HCT116 (cell line): ENCODE measurements around the gene C7orf33. TPM values are rescaled to one million over a fixed set of nuclear protein-coding genes. Genes with fewer than 3 reads are reported as not detected.

Experiments used
- ATAC-seq: fragments of 200-7000 bp; cut with Tn5 transposase; 2 replicates; pipeline ENCODE4 v1.9.1; 2020; ENCODE audit warnings: mild to moderate bottlenecking, moderate library complexity
- BruUV-seq: library from RNA; stranded (reverse); fragments of 400-500 nt; replicated peaks from 2 replicates; lab custom pipeline; 2021; lab: Mats Ljungman, UMichigan
- CTCF ChIA-PET: fragments of 300-600 bp; sonication (Branson Sonifier 250); formaldehyde crosslinking; loops from one replicate; lab custom pipeline; 2021; ENCODE audit warnings: antibody characterized with exemption; lab: Charles Lee
- POLR2A ChIA-PET: fragments of 300-600, 350-600 bp; sonication (Branson Sonifier 250); formaldehyde crosslinking; loops from one replicate; lab custom pipeline; 2021; ENCODE audit warnings: antibody characterized with exemption; lab: Charles Lee
- RAD21 ChIA-PET, 2 experiments: fragments of 300-600 bp; sonication (Branson Sonifier 250); formaldehyde crosslinking; loops; one replicate each; lab custom pipeline; 2023; ENCODE audit warnings: low total read pairs in 2 of 2; ENCODE audit not compliant: uncharacterized antibody in 2 of 2, unreplicated experiment in 2 of 2, low non-redundant PET in 1 of 2; lab: Charles Lee
- DNase-seq: peaks from one replicate; pipeline ENCODE4 v3.0.0-alpha.2; 2010; ENCODE audit warnings: low read depth, low spot score
- H2AFZ ChIP-seq: fragments of 200-600 bp; shearing (Covaris generic), sonication (generic); 2 replicates; pipeline ENCODE4 v1.6.1; 2017; ENCODE audit warnings: low read depth, mixed run types, mixed read lengths, antibody characterized with exemption, low read length; ENCODE audit not compliant: poor library complexity, severe bottlenecking
- H3K27ac ChIP-seq: 2 replicates; pipeline ENCODE4 v1.5.1; 2012; ENCODE audit warnings: low read depth, low read length
- H3K27me3 ChIP-seq: fragments of 200-600 bp; sonication (generic); 2 replicates; pipeline ENCODE4 v1.6.1; 2016; ENCODE audit warnings: mixed run types, low read length, mixed read lengths; ENCODE audit not compliant: insufficient read depth
- H3K36me3 ChIP-seq, 2 experiments: fragments of 200-500 bp in 1 of 2; fragments of 200-600 bp in 1 of 2; sonication (Bioruptor generic) in 1 of 2; sonication (generic) in 1 of 2; 2 replicates each; pipeline versions ENCODE4 v1.5.1 to v1.6.1; 2014 to 2016; ENCODE audit warnings: low read length in 2 of 2, inconsistent platforms in 1 of 2, mixed read lengths in 1 of 2, mixed run types in 1 of 2; ENCODE audit not compliant: insufficient read depth in 2 of 2, control insufficient read depth in 1 of 2
- H3K4me1 ChIP-seq, 2 experiments: fragments of 200-600 bp in 1 of 2; sonication (generic) in 1 of 2; 2 replicates each; pipeline versions ENCODE4 v1.5.1 to v1.6.1; 2012 to 2017; ENCODE audit warnings: low read length in 2 of 2, inconsistent platforms in 1 of 2, mild to moderate bottlenecking in 1 of 2, mixed read lengths in 1 of 2, mixed run types in 1 of 2, moderate library complexity in 1 of 2; ENCODE audit not compliant: insufficient read depth in 2 of 2, control insufficient read depth in 1 of 2
- H3K4me2 ChIP-seq: fragments of 200-600 bp; sonication (generic); 2 replicates; pipeline ENCODE4 v1.6.1; 2017; ENCODE audit warnings: mixed run types, low read length, mixed read lengths
- H3K4me3 ChIP-seq, 2 experiments: fragments of 200-600 bp in 1 of 2; sonication (generic) in 1 of 2; replicated peaks in 1 of 2; 2 replicates each; pipeline ENCODE4 v1.5.1; 2011 to 2016; ENCODE audit warnings: low read length in 2 of 2, control low read depth in 1 of 2, low read depth in 1 of 2, mild to moderate bottlenecking in 1 of 2, mixed read lengths in 1 of 2, mixed run types in 1 of 2
- H3K79me2 ChIP-seq: fragments of 200-600 bp; sonication (generic); 2 replicates; pipeline ENCODE4 v1.6.1; 2017; ENCODE audit warnings: mild to moderate bottlenecking, mixed run types, low read length, moderate library complexity, mixed read lengths; ENCODE audit not compliant: insufficient read depth
- H3K9ac ChIP-seq: fragments of 200-600 bp; sonication (generic); 2 replicates; pipeline ENCODE4 v1.6.1; 2016; ENCODE audit warnings: low read length, mixed read lengths
- H3K9me2 ChIP-seq: fragments of 200-600 bp; sonication (generic), shearing (Covaris generic); 2 replicates; pipeline ENCODE4 v1.6.1; 2017; ENCODE audit warnings: mixed run types, mild to moderate bottlenecking, moderate library complexity; ENCODE audit not compliant: insufficient read depth
- H3K9me3 ChIP-seq, 2 experiments: fragments of 200-500 bp in 1 of 2; fragments of 200-600 bp in 1 of 2; sonication (Bioruptor generic) in 1 of 2; sonication (generic) in 1 of 2; 2 replicates each; pipeline ENCODE4 v1.6.1; 2014 to 2017; ENCODE audit warnings: low read length in 2 of 2, mixed read lengths in 2 of 2, inconsistent platforms in 1 of 2, low read depth in 1 of 2, mild to moderate bottlenecking in 1 of 2, mixed run types in 1 of 2, moderate library complexity in 1 of 2; ENCODE audit not compliant: control insufficient read depth in 1 of 2, insufficient read depth in 1 of 2
- H4K20me1 ChIP-seq: fragments of 200-600 bp; sonication (generic), shearing (Covaris generic); 2 replicates; pipeline ENCODE4 v1.6.1; 2017; ENCODE audit warnings: mixed run types, mild to moderate bottlenecking, moderate library complexity; ENCODE audit not compliant: insufficient read depth
- ATF3 ChIP-seq: IDR thresholded peaks from 2 replicates; pipeline ENCODE4 v1.6.1; 2012
- CBX3 ChIP-seq: IDR thresholded peaks from 2 replicates; pipeline ENCODE4 v1.6.1; 2012; ENCODE audit warnings: low read depth
- CEBPB ChIP-seq: IDR thresholded peaks from 2 replicates; pipeline ENCODE4 v1.6.1; 2012; ENCODE audit warnings: low read depth
- FOSL1 ChIP-seq: IDR thresholded peaks from 2 replicates; pipeline ENCODE4 v1.6.1; 2012; ENCODE audit warnings: low read depth
- POLR2A ChIP-seq: IDR thresholded peaks from 2 replicates; pipeline ENCODE4 v1.7.0; 2011; ENCODE audit warnings: borderline replicate concordance; ENCODE audit not compliant: insufficient read depth, insufficient read length; ENCODE audit errors: extremely low read depth
- SRF ChIP-seq: IDR thresholded peaks from 2 replicates; pipeline ENCODE4 v1.6.1; 2012; ENCODE audit warnings: low read depth
- TCF7L2 ChIP-seq: IDR thresholded peaks from 2 replicates; pipeline ENCODE4 v1.7.0; 2011; ENCODE audit warnings: borderline replicate concordance, inconsistent platforms; ENCODE audit not compliant: insufficient read depth, insufficient read length; ENCODE audit errors: extremely low read depth
- ZBTB33 ChIP-seq: IDR thresholded peaks from 2 replicates; pipeline ENCODE4 v1.6.1; 2011; ENCODE audit warnings: mild to moderate bottlenecking, low read length, moderate library complexity; ENCODE audit not compliant: insufficient replicate concordance; ENCODE audit errors: extremely low read depth
- ZFX ChIP-seq: fragments of 450-650 bp; IDR thresholded peaks from 2 replicates; pipeline ENCODE4 v1.6.1; 2017
- ZNF274 ChIP-seq: fragments of 200-500 bp; sonication (Bioruptor generic); IDR thresholded peaks from 2 replicates; pipeline ENCODE4 v1.6.1; 2014; ENCODE audit warnings: mild to moderate bottlenecking, low read depth, low read length, inconsistent platforms
- intact Hi-C: fragments of 100-400 bp; cut with micrococcal nuclease; formaldehyde crosslinking; loops from 2 replicates; pipeline ENCODE4 v1.10.0; 2022
- total RNA-seq: library from RNA; stranded (reverse); gene quantifications from one replicate; pipeline ENCODE4 v1.2.1, GENCODE V29; 2021; ENCODE audit not compliant: unreplicated experiment

Gene C7orf33
- total RNA-seq, 1 experiment from 2014 or later: not detected

- TF ChIP-seq POLR2A (no peak), FOSL1 (no peak), CBX3 (no peak), ATF3 (no peak), CEBPB (no peak), SRF (no peak), ZNF274 (no peak), TCF7L2 (no peak), ZFX (no peak)
- TF ChIP-seq, all 23 proteins: peak for 0
Observed at GRCh38 chr7:148584154-148584827, 6.3 kb upstream of the C7orf33 start (continued).

GRCh38 chr7:148585399-148585798 is 5.2 kb upstream of the C7orf33 start:
- intact Hi-C loops: no loop called here
- Histone ChIP-seq H4K20me1 (no peaks in the 10 kb centered on the region), H3K27ac (no peak overlapping the region), H3K4me3 (no peak overlapping the region), H3K9me2 (no peaks in the 10 kb centered on the region), H3K27me3 (0 out of 2 replicates have a peak, but pooled peaks cover 4% of the 10 kb centered on the region), H3K79me2 (no peaks in the 10 kb centered on the region), H3K4me2 (no peak overlapping the region), H3K9me3 (no peaks in the 10 kb centered on the region), H3K36me3 (no peaks in the 10 kb centered on the region), H3K4me1 (no peaks in the 10 kb centered on the region), H2AFZ (no peak overlapping the region), H3K9ac (no peak overlapping the region)
- ChIA-PET CTCF (no interaction called here), POLR2A (no interaction called here), RAD21 (no interaction called here)
- no peak for TF ChIP-seq ZBTB33
- ATAC-seq (no peak), DNase-seq (no peak)
- no TSS peak for BruUV-seq
